T-helper 1 cell treated with Interleukin-12 subunit alpha and Interleukin-12 subunit beta and Interleukin-4 antibody, amounts not matched to agents 30 μg/mL and 1 μg/mL, for 36 hours (primary cell): Measurements from ENCODE around the gene NUP43.
A peak's percentile ranks its signal among the peaks of the same experiment; 100 is the strongest.

Experiments used
- H3K27ac Mint-ChIP-seq: one replicate; pipeline ENCODE4 v1.8.0; 2021; ENCODE audit warnings: mild to moderate bottlenecking, mixed read lengths
- H3K27me3 Mint-ChIP-seq: one replicate; pipeline ENCODE4 v1.8.0; 2021; ENCODE audit warnings: low read depth, mixed read lengths
- H3K36me3 Mint-ChIP-seq: one replicate; pipeline ENCODE4 v1.8.0; 2021; ENCODE audit warnings: low read depth, mixed read lengths
- H3K4me1 Mint-ChIP-seq: one replicate; pipeline ENCODE4 v1.8.0; 2021; ENCODE audit warnings: low read depth, mixed read lengths
- H3K4me3 Mint-ChIP-seq: one replicate; pipeline ENCODE4 v1.8.0; 2021; ENCODE audit warnings: mild to moderate bottlenecking, moderate library complexity, mixed read lengths
- H3K9me3 Mint-ChIP-seq: one replicate; pipeline ENCODE4 v1.8.0; 2021; ENCODE audit warnings: mixed read lengths

Gene NUP43

GRCh38 chr6:149746147-149746946, at the start of gene NUP43:
NUP43 (minus strand) TSS chr6:149746529; CDS start chr6:149746495, 34 bp downstream.
- H3K27ac Mint-ChIP-seq = peak within 1 kb of the TSS; percentile 94
- peak within 1 kb of the TSS; percentile 99 for H3K4me3 Mint-ChIP-seq
- H3K36me3 Mint-ChIP-seq = peaks cover 11% of the 10 kb centered on the region
- peaks cover 26% of the 10 kb centered on the region for H3K4me1 Mint-ChIP-seq
- no peaks in the 10 kb centered on the region for H3K9me3 Mint-ChIP-seq
- H3K27me3 Mint-ChIP-seq = no peaks in the 10 kb centered on the region

GRCh38 chr6:149783551-149783950, 37.2 kb upstream of the NUP43 start:
- no peaks in the 10 kb centered on the region for H3K27me3 Mint-ChIP-seq
- H3K27ac Mint-ChIP-seq = no peak overlapping the region
- H3K9me3 Mint-ChIP-seq = no peaks in the 10 kb centered on the region
- no peaks in the 10 kb centered on the region for H3K4me1 Mint-ChIP-seq
- peaks cover 22% of the 10 kb centered on the region for H3K36me3 Mint-ChIP-seq
- no peak overlapping the region for H3K4me3 Mint-ChIP-seq

GRCh38 chr6:149782337-149782736, 36.0 kb upstream of the NUP43 start:
- H3K36me3 Mint-ChIP-seq = peaks cover 19% of the 10 kb centered on the region
- H3K27ac Mint-ChIP-seq = no peak overlapping the region
- no peaks in the 10 kb centered on the region for H3K4me1 Mint-ChIP-seq

GRCh38 chr6:149781715-149782114, 35.4 kb upstream of the NUP43 start:
- no peak overlapping the region for H3K27ac Mint-ChIP-seq

More at GRCh38 chr6:149782337-149782736, 36.0 kb upstream of the NUP43 start:
- no peaks in the 10 kb centered on the region for H3K27me3 Mint-ChIP-seq
- no peak overlapping the region for H3K4me3 Mint-ChIP-seq
- no peaks in the 10 kb centered on the region for H3K9me3 Mint-ChIP-seq

GRCh38 chr6:149779644-149779963, 33.3 kb upstream of the NUP43 start:
- peaks cover 25% of the 10 kb centered on the region for H3K36me3 Mint-ChIP-seq
- H3K4me3 Mint-ChIP-seq = no peak overlapping the region
- no peaks in the 10 kb centered on the region for H3K4me1 Mint-ChIP-seq
- no peaks in the 10 kb centered on the region for H3K9me3 Mint-ChIP-seq
- no peak overlapping the region for H3K27ac Mint-ChIP-seq
- no peaks in the 10 kb centered on the region for H3K27me3 Mint-ChIP-seq

More at GRCh38 chr6:149781715-149782114, 35.4 kb upstream of the NUP43 start:
- Mint-ChIP-seq H3K4me3 (no peak overlapping the region), H3K36me3 (peaks cover 19% of the 10 kb centered on the region), H3K9me3 (no peaks in the 10 kb centered on the region), H3K4me1 (no peaks in the 10 kb centered on the region), H3K27me3 (no peaks in the 10 kb centered on the region)

GRCh38 chr6:149777624-149778023, 31.3 kb upstream of the NUP43 start:
- Mint-ChIP-seq H3K9me3 (no peaks in the 10 kb centered on the region), H3K36me3 (peaks cover 20% of the 10 kb centered on the region), H3K27me3 (no peaks in the 10 kb centered on the region), H3K4me1 (no peaks in the 10 kb centered on the region), H3K4me3 (no peak overlapping the region), H3K27ac (no peak overlapping the region)

- no peak overlapping the region for H3K27ac Mint-ChIP-seq
- peaks cover 5% of the 10 kb centered on the region for H3K4me1 Mint-ChIP-seq
- peaks cover 26% of the 10 kb centered on the region for H3K36me3 Mint-ChIP-seq
- no peak overlapping the region for H3K4me3 Mint-ChIP-seq
- no peaks in the 10 kb centered on the region for H3K27me3 Mint-ChIP-seq
- H3K9me3 Mint-ChIP-seq = no peaks in the 10 kb centered on the region
These were observed 25.6 kb upstream of the NUP43 start for GRCh38 chr6:149771925-149772324.

GRCh38 chr6:149771185-149771584, 24.9 kb upstream of the NUP43 start:
- H3K27ac Mint-ChIP-seq = no peak overlapping the region
- no peak overlapping the region for H3K4me3 Mint-ChIP-seq
- peaks cover 5% of the 10 kb centered on the region for H3K9me3 Mint-ChIP-seq
- H3K36me3 Mint-ChIP-seq = peaks cover 29% of the 10 kb centered on the region
- no peaks in the 10 kb centered on the region for H3K27me3 Mint-ChIP-seq
- H3K4me1 Mint-ChIP-seq = peaks cover 5% of the 10 kb centered on the region

- Mint-ChIP-seq H3K9me3 (peaks cover 9% of the 10 kb centered on the region), H3K27ac (no peak overlapping the region), H3K4me1 (peaks cover 5% of the 10 kb centered on the region), H3K4me3 (no peak overlapping the region), H3K27me3 (no peaks in the 10 kb centered on the region), H3K36me3 (peaks cover 32% of the 10 kb centered on the region)
These were observed 23.3 kb upstream of the NUP43 start for GRCh38 chr6:149769676-149770075.

- no peak overlapping the region for H3K4me3 Mint-ChIP-seq
- H3K27ac Mint-ChIP-seq = no peak overlapping the region
- peaks cover 12% of the 10 kb centered on the region for H3K9me3 Mint-ChIP-seq
- no peaks in the 10 kb centered on the region for H3K27me3 Mint-ChIP-seq
- peaks cover 36% of the 10 kb centered on the region for H3K36me3 Mint-ChIP-seq
- H3K4me1 Mint-ChIP-seq = peaks cover 6% of the 10 kb centered on the region
These were observed 19.9 kb upstream of the NUP43 start for GRCh38 chr6:149766156-149766769.

GRCh38 chr6:149763866-149764265, 17.5 kb upstream of the NUP43 start:
- H3K27me3 Mint-ChIP-seq = no peaks in the 10 kb centered on the region
- peaks cover 12% of the 10 kb centered on the region for H3K9me3 Mint-ChIP-seq
- H3K4me1 Mint-ChIP-seq = peaks cover 7% of the 10 kb centered on the region
- no peak overlapping the region for H3K27ac Mint-ChIP-seq
- no peak overlapping the region for H3K4me3 Mint-ChIP-seq
- H3K36me3 Mint-ChIP-seq = peaks cover 41% of the 10 kb centered on the region

GRCh38 chr6:149761438-149761837, 15.1 kb upstream of the NUP43 start:
- H3K4me1 Mint-ChIP-seq = peaks cover 8% of the 10 kb centered on the region
- no peak overlapping the region for H3K4me3 Mint-ChIP-seq
- H3K36me3 Mint-ChIP-seq = peaks cover 29% of the 10 kb centered on the region
- peaks cover 8% of the 10 kb centered on the region for H3K9me3 Mint-ChIP-seq
- H3K27ac Mint-ChIP-seq = no peak overlapping the region
- no peaks in the 10 kb centered on the region for H3K27me3 Mint-ChIP-seq

- no peak overlapping the region for H3K27ac Mint-ChIP-seq
- H3K4me1 Mint-ChIP-seq = peaks cover 19% of the 10 kb centered on the region
- H3K27me3 Mint-ChIP-seq = no peaks in the 10 kb centered on the region
These were observed 9.9 kb upstream of the NUP43 start for GRCh38 chr6:149756261-149756636.

GRCh38 chr6:149755300-149756260, 9.3 kb upstream of the NUP43 start:
- peaks cover 15% of the 10 kb centered on the region for H3K36me3 Mint-ChIP-seq
- no peak overlapping the region for H3K27ac Mint-ChIP-seq
- no peak overlapping the region for H3K4me3 Mint-ChIP-seq
- H3K4me1 Mint-ChIP-seq = peaks cover 18% of the 10 kb centered on the region
- H3K9me3 Mint-ChIP-seq = no peaks in the 10 kb centered on the region
- H3K27me3 Mint-ChIP-seq = no peaks in the 10 kb centered on the region

More at GRCh38 chr6:149756261-149756636, 9.9 kb upstream of the NUP43 start:
- H3K9me3 Mint-ChIP-seq = no peaks in the 10 kb centered on the region
- H3K4me3 Mint-ChIP-seq = no peak overlapping the region
- peaks cover 18% of the 10 kb centered on the region for H3K36me3 Mint-ChIP-seq
